GM12892 (cell line): Measurements from ENCODE around the gene SLC6A20.

Source experiments
- POLR2A ChIP-seq: IDR thresholded peaks from 2 replicates; pipeline ENCODE4 v1.6.1; 2011; ENCODE audit warnings: low read depth, low read length, control low read depth
- POLR2AphosphoS5 ChIP-seq: IDR thresholded peaks from 2 replicates; pipeline ENCODE4 v1.6.1; 2011; ENCODE audit warnings: low read depth, low read length, control low read depth
- TAF1 ChIP-seq: IDR thresholded peaks from 2 replicates; pipeline ENCODE4 v1.6.1; 2011; ENCODE audit warnings: low read depth, mild to moderate bottlenecking, control low read depth, low read length, borderline replicate concordance

DNA sequence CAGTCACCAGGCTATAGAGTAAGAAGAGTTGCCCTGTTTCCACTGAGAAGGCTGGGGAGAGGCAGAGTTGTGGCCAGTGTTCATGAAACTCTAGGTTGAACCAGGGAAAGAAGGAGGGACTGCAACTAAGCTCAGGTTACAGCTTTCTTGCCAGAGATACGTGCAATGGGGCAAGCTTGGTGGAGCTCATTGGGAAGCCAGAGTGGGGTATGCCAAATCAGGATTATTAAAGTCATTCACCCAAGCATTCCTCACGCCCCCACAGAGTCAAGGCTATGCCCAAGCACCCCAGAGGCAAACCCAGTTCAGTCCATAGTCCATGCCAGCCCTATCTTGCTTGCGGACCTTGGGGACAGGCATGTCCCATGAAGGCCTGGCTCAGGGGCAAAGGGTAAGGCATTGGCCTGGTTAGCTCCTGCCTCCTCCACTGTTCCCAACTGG lies 17.6 kb downstream of the SLC6A20 start:
- TF ChIP-seq POLR2AphosphoS5 (no peak), POLR2A (no peak), TAF1 (no peak)
